ENCODE results near the gene RGS3. TPM values are rescaled to one million over a fixed set of nuclear protein-coding genes. Genes with fewer than 3 reads are reported as not detected.

Gene RGS3
- total and polyA plus RNA-seq, 12 donors = 65.4 to 201 (median 132) TPM

GRCh38 chr9:113620377-113621161 lies 157.0 kb downstream of the RGS3 start:
- ATAC-seq (peak; percentile 55 to 85 (median 74)), DNase-seq (peak; percentile 53 to 86)
- WGBS, 2 donors = 17% methylated on average over 16 of the region's 16 CpGs
- peaks cover 21 to 86% (median 71%) of the 10 kb centered on the region in 9 donors for H3K4me1 ChIP-seq
- no peaks in the 10 kb centered on the region for H3K27me3 ChIP-seq
- peak overlapping the region; percentile 83 to 98 (median 90) for H3K27ac ChIP-seq
- peak overlapping the region in 4 of 10 donors; percentile 5 to 31 (median 20) for H3K4me3 ChIP-seq
- TF ChIP-seq CTCF (IDR thresholded peaks at IDR 0.05) = no peak
- H3K36me3 ChIP-seq = no peaks in the 10 kb centered on the region
- H3K9me3 ChIP-seq = no peaks in the 10 kb centered on the region
- intact Hi-C loops (cut with DNase I) = loop anchor here in 3 of 10 donors (1.0 to 2.0 kb wide), 3 partner anchors 26 to 34 kb away; no protein-coding TSS in a partner anchor

- H3K36me3 ChIP-seq = no peaks in the 10 kb centered on the region
- no peaks in the 10 kb centered on the region for H3K9me3 ChIP-seq
- DNase-seq (peak; percentile 78 to 89), ATAC-seq (peak; percentile 75 to 87 (median 82))
- H3K27ac ChIP-seq = peak overlapping the region; percentile 83 to 98 (median 90)
- no peaks in the 10 kb centered on the region for H3K27me3 ChIP-seq
- peak overlapping the region in 3 of 10 donors; percentile 15 to 31 (median 26) for H3K4me3 ChIP-seq
- WGBS, 2 donors = 32 to 34% methylated on average over 14 of the region's 14 CpGs
- intact Hi-C loops (cut with DNase I) = loop anchor here in 3 of 10 donors (1.0 to 2.0 kb wide), 3 partner anchors 27 to 33 kb away; no protein-coding TSS in a partner anchor
- no peak for TF ChIP-seq CTCF (IDR thresholded peaks at IDR 0.05)
- peaks cover 21 to 86% (median 67%) of the 10 kb centered on the region in 9 donors for H3K4me1 ChIP-seq
These were observed 157.8 kb downstream of the RGS3 start for GRCh38 chr9:113621309-113621791.

- H3K27me3 ChIP-seq = no peaks in the 10 kb centered on the region
- H3K4me1 ChIP-seq = peaks cover 19 to 86% (median 68%) of the 10 kb centered on the region in 9 donors
- intact Hi-C loops (cut with DNase I) = loop anchor here in 3 of 10 donors (1.0 to 2.0 kb wide), 3 partner anchors 27 to 33 kb away; no protein-coding TSS in a partner anchor
- H3K9me3 ChIP-seq = no peaks in the 10 kb centered on the region
- TF ChIP-seq CTCF (IDR thresholded peaks at IDR 0.05) = no peak
- no peaks in the 10 kb centered on the region for H3K36me3 ChIP-seq
- DNase-seq (no peak), ATAC-seq (no peak)
- peak overlapping the region in 9 of 10 donors; percentile 37 to 98 (median 90) for H3K27ac ChIP-seq
- H3K4me3 ChIP-seq = no peak overlapping the region
- WGBS, 2 donors = 74 to 76% methylated on average over 2 of the region's 2 CpGs
These were observed 158.5 kb downstream of the RGS3 start for GRCh38 chr9:113621980-113622379.

GRCh38 chr9:113622600-113623400 lies 159.3 kb downstream of the RGS3 start:
- 73% methylated on average over 8 of the region's 8 CpGs for WGBS, 2 donors
- TF ChIP-seq CTCF (IDR thresholded peaks at IDR 0.05) = no peak
- Histone ChIP-seq H3K36me3 (no peaks in the 10 kb centered on the region), H3K27ac (peak overlapping the region in 6 of 10 donors; percentile 26 to 98 (median 86)), H3K4me3 (no peak overlapping the region), H3K4me1 (peaks cover 19 to 89% (median 72%) of the 10 kb centered on the region in 9 donors), H3K9me3 (no peaks in the 10 kb centered on the region), H3K27me3 (no peaks in the 10 kb centered on the region)
- intact Hi-C loops (cut with DNase I) = no loop called here
- ATAC-seq = peak in 2 of 8 donors; percentile 18 to 20
- DNase-seq = no peak
